Transverse colon (tissue), 3 donors: ENCODE data around the gene LHFPL6.

Source experiments
- CTCF ChIP-seq, 5 experiments: fragments of 200-600 bp in 3 of 5; fragments of 450-650 bp in 2 of 5; sonication (generic) in 3 of 5; IDR thresholded peaks; 1 replicate in 2 of 5; 2 replicates in 3 of 5; pipeline ENCODE4 v1.5.1; 2016 to 2017; ENCODE audit warnings: antibody characterized with exemption in 5 of 5, inconsistent platforms in 3 of 5, mild to moderate bottlenecking in 2 of 5, moderate library complexity in 1 of 5
- POLR2A ChIP-seq: fragments of 450-650 bp; IDR thresholded peaks from one replicate; pipeline ENCODE4 v1.6.1; 2016; ENCODE audit warnings: antibody characterized with exemption, mild to moderate bottlenecking, moderate library complexity

DNA sequence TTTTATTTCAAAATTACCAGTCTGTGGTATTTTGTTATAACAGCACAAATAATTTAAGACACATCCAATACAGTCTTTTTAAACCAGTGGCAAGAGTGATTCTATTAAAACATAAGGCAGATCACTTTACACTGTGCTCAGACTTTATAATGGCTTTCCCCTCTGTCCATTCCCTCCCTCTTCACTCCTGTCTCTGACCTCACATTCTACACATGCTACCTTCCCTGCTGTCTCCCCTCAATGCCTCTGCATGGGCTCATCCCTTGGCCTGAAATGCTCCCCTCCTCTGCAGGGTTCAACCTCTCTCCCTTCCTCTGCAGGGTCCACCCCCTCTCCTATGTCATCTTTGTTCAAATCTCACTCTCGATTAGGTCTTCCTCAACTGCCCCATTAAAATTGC is 170.8 kb downstream of the LHFPL6 start:
- TF ChIP-seq CTCF (IDR thresholded peaks at IDR 0.05) (no peak), POLR2A (no peak)
